ENCODE results near the gene NR2C1.

Gene NR2C1

GRCh38 chr12:95014554-95014953, 58.9 kb downstream of the NR2C1 start:
- Histone ChIP-seq H3K79me2 (ENCODE audit: control insufficient read depth, low read length) (no peaks in the 10 kb centered on the region), H3K9me2 (replicated peaks; ENCODE audit: control insufficient read depth, low read length) (no peaks in the 10 kb centered on the region), H3K4me2 (ENCODE audit: low read length) (no peak overlapping the region), H4K20me1 (ENCODE audit: control insufficient read depth, insufficient read depth, low read depth, low read length) (no peaks in the 10 kb centered on the region), H3K36me3 (ENCODE audit: control insufficient read depth, low read length) (no peaks in the 10 kb centered on the region; the same call in 1 of the 2 replicates), H3K9me3 (ENCODE audit: control insufficient read depth, insufficient read depth, low read length) (no peaks in the 10 kb centered on the region), H3K4me1 (ENCODE audit: control insufficient read depth, low read length) (peaks cover 15% of the 10 kb centered on the region), H3K27ac (ENCODE audit: low read depth, low read length) (no peak overlapping the region), H3F3A (ENCODE audit: control insufficient read depth, insufficient read depth) (no peaks in the 10 kb centered on the region), H3K4me3 (ENCODE audit: low read length) (no peak overlapping the region), H3K27me3 (ENCODE audit: control insufficient read depth, low read length) (no peaks in the 10 kb centered on the region)
- TF ChIP-seq CTCF (IDR thresholded peaks at IDR 0.05; ENCODE audit: low read depth, low read length, poor library complexity, severe bottlenecking) (no peak), EZH2phosphoT487 (IDR thresholded peaks at IDR 0.05; ENCODE audit: borderline replicate concordance, low read length) (no peak)

GRCh38 chr12:95006206-95006605, 67.2 kb downstream of the NR2C1 start:
- no peak overlapping the region for H3K4me2 ChIP-seq (ENCODE audit: low read length)
- H3F3A ChIP-seq (ENCODE audit: control insufficient read depth, insufficient read depth) = 0 out of 2 replicates have a peak, but pooled peaks cover 4% of the 10 kb centered on the region
- H3K27me3 ChIP-seq (ENCODE audit: control insufficient read depth, low read length) = no peaks in the 10 kb centered on the region
- H4K20me1 ChIP-seq (ENCODE audit: control insufficient read depth, insufficient read depth, low read depth, low read length) = no peaks in the 10 kb centered on the region
- H3K4me1 ChIP-seq (ENCODE audit: control insufficient read depth, low read length) = peaks cover 20% of the 10 kb centered on the region
- H3K27ac ChIP-seq (ENCODE audit: low read depth, low read length) = no peak overlapping the region
- no peak overlapping the region for H3K4me3 ChIP-seq (ENCODE audit: low read length)
- peaks cover 18% of the 10 kb centered on the region for H3K9me3 ChIP-seq (ENCODE audit: control insufficient read depth, insufficient read depth, low read length)
- TF ChIP-seq CTCF (IDR thresholded peaks at IDR 0.05; ENCODE audit: low read depth, low read length, poor library complexity, severe bottlenecking) (no peak), EZH2phosphoT487 (IDR thresholded peaks at IDR 0.05; ENCODE audit: borderline replicate concordance, low read length) (no peak)
- peaks cover 21% of the 10 kb centered on the region for H3K79me2 ChIP-seq (ENCODE audit: control insufficient read depth, low read length)
- H3K36me3 ChIP-seq (ENCODE audit: control insufficient read depth, low read length) = peaks cover 8% of the 10 kb centered on the region
- no peaks in the 10 kb centered on the region for H3K9me2 ChIP-seq (replicated peaks; ENCODE audit: control insufficient read depth, low read length)

GRCh38 chr12:95004610-95005009, 68.8 kb downstream of the NR2C1 start:
- Histone ChIP-seq H3K36me3 (ENCODE audit: control insufficient read depth, low read length) (peaks cover 21% of the 10 kb centered on the region), H3K4me2 (ENCODE audit: low read length) (no peak overlapping the region), H3K4me1 (ENCODE audit: control insufficient read depth, low read length) (peaks cover 15% of the 10 kb centered on the region), H3F3A (ENCODE audit: control insufficient read depth, insufficient read depth) (0 out of 2 replicates have a peak, but pooled peaks cover 4% of the 10 kb centered on the region), H3K4me3 (ENCODE audit: low read length) (no peak overlapping the region), H3K9me2 (replicated peaks; ENCODE audit: control insufficient read depth, low read length) (no peaks in the 10 kb centered on the region), H3K27ac (ENCODE audit: low read depth, low read length) (no peak overlapping the region), H3K27me3 (ENCODE audit: control insufficient read depth, low read length) (no peaks in the 10 kb centered on the region), H4K20me1 (ENCODE audit: control insufficient read depth, insufficient read depth, low read depth, low read length) (no peaks in the 10 kb centered on the region), H3K79me2 (ENCODE audit: control insufficient read depth, low read length) (peaks cover 35% of the 10 kb centered on the region), H3K9me3 (ENCODE audit: control insufficient read depth, insufficient read depth, low read length) (peaks cover 18% of the 10 kb centered on the region)
- TF ChIP-seq CTCF (IDR thresholded peaks at IDR 0.05; ENCODE audit: low read depth, low read length, poor library complexity, severe bottlenecking) (no peak), EZH2phosphoT487 (IDR thresholded peaks at IDR 0.05; ENCODE audit: borderline replicate concordance, low read length) (no peak)
